Panc1 (cell line): Measurements from ENCODE around the gene CYTH2. TPM values are rescaled to one million over a fixed set of nuclear protein-coding genes. Genes with fewer than 3 reads are reported as not detected.

Source experiments
- ATAC-seq: fragments of 200-7000 bp; cut with Tn5 transposase; 2 replicates; pipeline ENCODE4 v1.9.1; 2020; ENCODE audit warnings: mild to moderate bottlenecking, moderate library complexity
- BruUV-seq: library from RNA; stranded (reverse); fragments of 400-500 nt; replicated peaks from 2 replicates; lab custom pipeline; 2021; lab: Mats Ljungman, UMichigan
- CTCF ChIA-PET: fragments of 300-600 bp; sonication (Branson Sonifier 250); formaldehyde crosslinking; loops from one replicate; lab custom pipeline; 2022; ENCODE audit warnings: antibody characterized with exemption; lab: Charles Lee
- POLR2A ChIA-PET: fragments of 300-600 bp; sonication (Branson Sonifier 250); formaldehyde crosslinking; loops from one replicate; lab custom pipeline; 2022; ENCODE audit warnings: antibody characterized with exemption; lab: Charles Lee
- DNase-seq: peaks from one replicate; pipeline ENCODE4 v3.0.0-alpha.2; 2010; ENCODE audit warnings: low read depth, low spot score
- H3K27ac ChIP-seq: 2 replicates; pipeline ENCODE4 v1.5.1; 2011; ENCODE audit warnings: mild to moderate bottlenecking, low read length, inconsistent platforms
- H3K27me3 ChIP-seq: fragments of 200-500 bp; sonication (Bioruptor generic); 2 replicates; pipeline ENCODE4 v1.6.0; 2014; ENCODE audit warnings: low read length, inconsistent platforms; ENCODE audit not compliant: control insufficient read depth, insufficient read depth
- H3K36me3 ChIP-seq: fragments of 200-500 bp; sonication (Bioruptor generic); 2 replicates; pipeline ENCODE4 v1.5.1; 2014; ENCODE audit warnings: inconsistent platforms, mild to moderate bottlenecking, low read length, moderate library complexity; ENCODE audit not compliant: control insufficient read depth, insufficient read depth
- H3K4me1 ChIP-seq: 2 replicates; pipeline ENCODE4 v1.5.1; 2011; ENCODE audit warnings: inconsistent platforms, mild to moderate bottlenecking, low read length, moderate library complexity; ENCODE audit not compliant: control insufficient read depth, insufficient read depth
- H3K4me3 ChIP-seq, 2 experiments: 2 replicates each; pipeline ENCODE4 v1.5.1; 2011 to 2012; ENCODE audit warnings: low read depth in 2 of 2, low read length in 2 of 2, mild to moderate bottlenecking in 2 of 2, inconsistent platforms in 1 of 2, moderate library complexity in 1 of 2
- H3K9me3 ChIP-seq: fragments of 200-500 bp; sonication (Bioruptor generic); 2 replicates; pipeline ENCODE4 v1.5.1; 2014; ENCODE audit warnings: low read depth, mild to moderate bottlenecking, inconsistent platforms, low read length, moderate library complexity; ENCODE audit not compliant: control insufficient read depth, insufficient read depth
- CTCF ChIP-seq: fragments of 450-650 bp; IDR thresholded peaks from 2 replicates; pipeline ENCODE4 v1.5.1; 2017; ENCODE audit warnings: mild to moderate bottlenecking
- POLR2AphosphoS5 ChIP-seq: IDR thresholded peaks from 2 replicates; pipeline ENCODE4 v1.6.1; 2012; ENCODE audit warnings: mild to moderate bottlenecking, low read depth, low read length, moderate library complexity
- REST ChIP-seq, 2 experiments: IDR thresholded peaks; 2 replicates each; pipeline ENCODE4 v1.6.1; 2011 to 2012; ENCODE audit warnings: low read depth in 2 of 2, control low read depth in 1 of 2, low read length in 1 of 2, mild to moderate bottlenecking in 1 of 2, moderate library complexity in 1 of 2; ENCODE audit not compliant: insufficient read depth in 1 of 2
- SIN3A ChIP-seq: IDR thresholded peaks from 2 replicates; pipeline ENCODE4 v1.6.1; 2012; ENCODE audit warnings: low read depth, mild to moderate bottlenecking, low read length, moderate library complexity, borderline replicate concordance; ENCODE audit not compliant: insufficient read depth
- TCF7L2 ChIP-seq: IDR thresholded peaks from 2 replicates; pipeline ENCODE4 v1.6.1; 2011; ENCODE audit warnings: mild to moderate bottlenecking, low read depth, low read length, inconsistent platforms
- in situ Hi-C: cut with HindIII; loops from 2 replicates; pipeline ENCODE4 v1.10.0; 2016; ENCODE audit warnings: low sequenced_read_pairs, low pct_unique_long_range_greater_than_20kb
- intact Hi-C: fragments of 100-400 bp; cut with micrococcal nuclease; formaldehyde crosslinking; loops from one replicate; pipeline ENCODE4 v1.10.0; 2022; ENCODE audit not compliant: unreplicated experiment
- total RNA-seq: library from RNA; stranded (reverse); gene quantifications from one replicate; pipeline ENCODE4 v1.2.1, GENCODE V29; 2021; ENCODE audit not compliant: unreplicated experiment

The CYTH2 gene
- total RNA-seq, 1 experiment from 2014 or later: 53.4 TPM

- H3K9me3 ChIP-seq: no peaks in the 10 kb centered on the region
- ChIA-PET CTCF (no interaction called here), POLR2A (no interaction called here)
- no TSS peak for BruUV-seq
- no peak overlapping the region for H3K27ac ChIP-seq
- H3K36me3 ChIP-seq: no peaks in the 10 kb centered on the region; the same call in 1 of the 2 replicates
- in situ Hi-C loops: no loop called here
- DNase-seq (no peak), ATAC-seq (peak; percentile 24; the same call in 1 of the 2 replicates)
- TF ChIP-seq POLR2AphosphoS5: no peak
- no peak for TF ChIP-seq TCF7L2
- TF ChIP-seq CTCF: no peak
- no peak for TF ChIP-seq SIN3A
- no peak for TF ChIP-seq REST (IDR thresholded peaks at IDR 0.05; ENCODE audit: insufficient read depth in 1 of 2, low read depth in 2 of 2, low read length in 1 of 2)
- no peak overlapping the region for H3K4me3 ChIP-seq
- intact Hi-C loops: no loop called here
- no peaks in the 10 kb centered on the region for H3K27me3 ChIP-seq
- H3K4me1 ChIP-seq: peaks cover 7% of the 10 kb centered on the region
Observed at GRCh38 chr19:48479686-48480085, 10.5 kb downstream of the CYTH2 start.

- BruUV-seq: no TSS peak
- no peak for ATAC-seq
- intact Hi-C loops: no loop called here
- ChIA-PET CTCF (no interaction called here), POLR2A (no interaction called here)
- in situ Hi-C loops: no loop called here
- H3K9me3 ChIP-seq: no peaks in the 10 kb centered on the region
- no peak overlapping the region for H3K4me3 ChIP-seq
- no peaks in the 10 kb centered on the region for H3K27me3 ChIP-seq
- 0 out of 2 replicates have a peak, but pooled peaks have one; percentile 8 for TF ChIP-seq POLR2AphosphoS5
- no peak for TF ChIP-seq REST (IDR thresholded peaks at IDR 0.05; ENCODE audit: insufficient read depth in 1 of 2, low read depth in 2 of 2, low read length in 1 of 2)
- TF ChIP-seq CTCF: no peak
- H3K36me3 ChIP-seq: no peaks in the 10 kb centered on the region; the same call in 1 of the 2 replicates
- no peak overlapping the region for H3K27ac ChIP-seq
- peaks cover 9% of the 10 kb centered on the region for H3K4me1 ChIP-seq
- DNase-seq: no peak
Observed at GRCh38 chr19:48480183-48480557, 11.0 kb downstream of the CYTH2 start.
